Measurements from ENCODE around the gene MMP15. TPM values are rescaled to one million over a fixed set of nuclear protein-coding genes. Genes with fewer than 3 reads are reported as not detected.

Gene MMP15
- polyA plus RNA-seq, 1 donor (not counting 4 experiments of a cell fraction or from before 2014, with no cell fraction given): 3.7 TPM

- no peak for FAIRE-seq
- H4K20me1 ChIP-seq (ENCODE audit: control insufficient read depth, extremely low read depth, insufficient read depth, low read length): no peaks in the 10 kb centered on the region
- H3K4me2 ChIP-seq (ENCODE audit: control insufficient read depth, extremely low read depth, insufficient read depth, low read depth, low read length): no peak overlapping the region
- no peak overlapping the region for H2AFZ ChIP-seq (ENCODE audit: control insufficient read depth, low read length)
- no peaks in the 10 kb centered on the region for H3K27me3 ChIP-seq (ENCODE audit: control insufficient read depth, extremely low read depth, insufficient read depth, low read length)
- peaks cover 8 to 20% of the 10 kb centered on the region in 2 experiments for H3K36me3 ChIP-seq (ENCODE audit: control insufficient read depth in 2 of 2, extremely low read depth in 1 of 2, insufficient read depth in 2 of 2, low read length in 2 of 2)
- H3K9me1 ChIP-seq (ENCODE audit: control insufficient read depth, extremely low read depth, insufficient read depth, low read length): peaks cover 2% of the 10 kb centered on the region
- H3K9me3 ChIP-seq (ENCODE audit: control insufficient read depth, low read depth, low read length): no peaks in the 10 kb centered on the region
- peaks cover 6% of the 10 kb centered on the region for H3K79me2 ChIP-seq (ENCODE audit: control insufficient read depth, insufficient read depth, low read length)
- no peak overlapping the region for H3K27ac ChIP-seq (ENCODE audit: control insufficient read depth, insufficient read depth, low read length)
- H3K4me3 ChIP-seq (ENCODE audit: control insufficient read depth in 2 of 3, extremely low read depth in 1 of 3, insufficient read depth in 2 of 3, low read depth in 1 of 3, low read length in 3 of 3): no peak overlapping the region
- no peak for DNase-seq (ENCODE audit: low read depth, low spot score)
- TF ChIP-seq EZH2 (IDR thresholded peaks at IDR 0.05; ENCODE audit: low read length): no peak
- no peak for TF ChIP-seq CTCF (optimal IDR thresholded peaks at IDR 0.05 in 1 of 3, IDR thresholded peaks at IDR 0.05 in 1 of 3, conservative IDR thresholded peaks at IDR 0.05 in 1 of 3; ENCODE audit: extremely low read depth in 1 of 3, insufficient read depth in 2 of 3, low read length in 3 of 3)
- H3K9ac ChIP-seq (ENCODE audit: control insufficient read depth, extremely low read depth, insufficient read depth, low read length): no peak overlapping the region
- peaks cover 31% of the 10 kb centered on the region for H3K4me1 ChIP-seq (ENCODE audit: control insufficient read depth, extremely low read depth, insufficient read depth, low read length)
- dilution Hi-C loops (cut with MboI; ENCODE audit: extremely low pct_ligation_motif_present, low sequenced_read_pairs): no loop called here
Observed at GRCh38 chr16:57997176-57997527, 28.4 kb upstream of the MMP15 start.

GRCh38 chr16:57997528-57998265 is 27.9 kb upstream of the MMP15 start:
- Histone ChIP-seq H3K4me3 (ENCODE audit: control insufficient read depth in 2 of 3, extremely low read depth in 1 of 3, insufficient read depth in 2 of 3, low read depth in 1 of 3, low read length in 3 of 3) (no peak overlapping the region), H3K79me2 (ENCODE audit: control insufficient read depth, insufficient read depth, low read length) (peaks cover 11% of the 10 kb centered on the region), H3K4me2 (ENCODE audit: control insufficient read depth, extremely low read depth, insufficient read depth, low read depth, low read length) (no peak overlapping the region), H2AFZ (ENCODE audit: control insufficient read depth, low read length) (no peak overlapping the region), H3K27me3 (ENCODE audit: control insufficient read depth, extremely low read depth, insufficient read depth, low read length) (no peaks in the 10 kb centered on the region), H3K9me3 (ENCODE audit: control insufficient read depth, low read depth, low read length) (no peaks in the 10 kb centered on the region), H3K4me1 (ENCODE audit: control insufficient read depth, extremely low read depth, insufficient read depth, low read length) (peaks cover 33% of the 10 kb centered on the region), H3K36me3 (ENCODE audit: control insufficient read depth in 2 of 2, extremely low read depth in 1 of 2, insufficient read depth in 2 of 2, low read length in 2 of 2) (peaks cover 12 to 20% of the 10 kb centered on the region in 2 experiments), H4K20me1 (ENCODE audit: control insufficient read depth, extremely low read depth, insufficient read depth, low read length) (no peaks in the 10 kb centered on the region), H3K9me1 (ENCODE audit: control insufficient read depth, extremely low read depth, insufficient read depth, low read length) (peaks cover 2% of the 10 kb centered on the region), H3K27ac (ENCODE audit: control insufficient read depth, insufficient read depth, low read length) (no peak overlapping the region), H3K9ac (ENCODE audit: control insufficient read depth, extremely low read depth, insufficient read depth, low read length) (no peak overlapping the region)
- no peak for FAIRE-seq
- no peak for TF ChIP-seq EZH2 (IDR thresholded peaks at IDR 0.05; ENCODE audit: low read length)
- dilution Hi-C loops (cut with MboI; ENCODE audit: extremely low pct_ligation_motif_present, low sequenced_read_pairs): no loop called here
- DNase-seq (ENCODE audit: low read depth, low spot score): no peak

Data from keratinocyte (primary cell).